WI38 (cell line): ENCODE data around the gene ITPR3.
A peak's percentile ranks its signal among the peaks of the same experiment; 100 is the strongest.

ENCODE experiments used
- H3K4me3 ChIP-seq: 2 replicates; pipeline ENCODE4 v1.5.1; 2011; ENCODE audit warnings: low read depth, mild to moderate bottlenecking, control low read depth, low read length
- TF ChIP-seq, protein P1 (sequence below): IDR thresholded peaks from 2 replicates; pipeline ENCODE4 v1.5.1; 2012; ENCODE audit warnings: low read depth, mild to moderate bottlenecking, control low read depth, low read length

The ITPR3 gene

GRCh38 chr6:33742092-33742491, 121.0 kb downstream of the ITPR3 start:
- TF ChIP-seq, protein P1, sequence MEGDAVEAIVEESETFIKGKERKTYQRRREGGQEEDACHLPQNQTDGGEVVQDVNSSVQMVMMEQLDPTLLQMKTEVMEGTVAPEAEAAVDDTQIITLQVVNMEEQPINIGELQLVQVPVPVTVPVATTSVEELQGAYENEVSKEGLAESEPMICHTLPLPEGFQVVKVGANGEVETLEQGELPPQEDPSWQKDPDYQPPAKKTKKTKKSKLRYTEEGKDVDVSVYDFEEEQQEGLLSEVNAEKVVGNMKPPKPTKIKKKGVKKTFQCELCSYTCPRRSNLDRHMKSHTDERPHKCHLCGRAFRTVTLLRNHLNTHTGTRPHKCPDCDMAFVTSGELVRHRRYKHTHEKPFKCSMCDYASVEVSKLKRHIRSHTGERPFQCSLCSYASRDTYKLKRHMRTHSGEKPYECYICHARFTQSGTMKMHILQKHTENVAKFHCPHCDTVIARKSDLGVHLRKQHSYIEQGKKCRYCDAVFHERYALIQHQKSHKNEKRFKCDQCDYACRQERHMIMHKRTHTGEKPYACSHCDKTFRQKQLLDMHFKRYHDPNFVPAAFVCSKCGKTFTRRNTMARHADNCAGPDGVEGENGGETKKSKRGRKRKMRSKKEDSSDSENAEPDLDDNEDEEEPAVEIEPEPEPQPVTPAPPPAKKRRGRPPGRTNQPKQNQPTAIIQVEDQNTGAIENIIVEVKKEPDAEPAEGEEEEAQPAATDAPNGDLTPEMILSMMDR, result no peak
- H3K4me3 ChIP-seq, result no peak overlapping the region

DNA sequence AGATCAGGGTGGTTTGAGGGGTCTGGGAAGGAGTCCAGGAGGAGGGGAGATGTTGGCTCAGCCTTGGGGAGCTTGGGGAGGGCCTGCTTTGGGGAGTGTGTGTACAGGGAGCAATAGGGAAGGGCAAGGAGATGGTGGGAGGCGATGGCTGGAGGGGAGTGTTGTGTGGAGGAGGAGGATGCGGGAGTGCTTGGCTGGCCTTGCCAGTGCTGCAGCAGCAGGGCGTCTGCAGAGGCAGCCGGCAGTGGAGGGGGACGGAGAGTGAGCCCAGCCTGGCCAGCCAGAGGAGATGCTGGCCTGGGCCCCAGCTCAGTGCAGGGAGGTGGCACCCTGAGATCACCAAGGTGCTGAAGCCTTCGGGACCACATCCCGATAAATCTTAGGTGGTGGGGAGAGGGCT, 121.7 kb downstream of the ITPR3 start:
- TF ChIP-seq, protein P1, result no peak

GRCh38 chr6:33744001-33744848, 123.1 kb downstream of the ITPR3 start:
- TF ChIP-seq, protein P1, result peak; percentile 88
- no peak overlapping the region for H3K4me3 ChIP-seq

More for the DNA sequence above, 121.7 kb downstream of the ITPR3 start:
- no peak overlapping the region for H3K4me3 ChIP-seq

GRCh38 chr6:33744895-33745546, 123.9 kb downstream of the ITPR3 start:
- H3K4me3 ChIP-seq, result no peak overlapping the region
- TF ChIP-seq, protein P1, result no peak

DNA sequence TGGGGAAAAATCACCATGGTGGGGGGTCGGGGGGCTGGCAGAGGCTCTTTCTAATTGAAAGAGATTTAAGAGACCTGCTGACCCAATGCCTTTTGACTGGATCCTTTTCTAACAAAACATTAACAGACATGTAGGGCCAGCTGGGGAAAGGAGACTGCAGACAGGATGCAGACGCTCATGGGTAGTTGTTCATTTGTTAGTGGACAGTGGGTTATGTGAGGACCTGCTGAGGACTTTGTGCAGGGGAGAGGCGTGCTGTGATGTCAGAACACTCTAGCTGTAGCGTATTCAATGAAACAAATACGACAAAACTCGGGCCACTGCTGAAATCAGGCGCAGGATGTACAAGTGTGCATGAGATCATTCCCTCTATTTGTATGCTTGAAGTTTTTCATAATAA, 124.4 kb downstream of the ITPR3 start:
- TF ChIP-seq, protein P1, result no peak
- peak overlapping the region; percentile 53 for H3K4me3 ChIP-seq
